Stimulated activated CD4-positive, alpha-beta T cell treated with anti-CD3 and anti-CD28 coated beads, Interleukin-1b, Interleukin-23, amount 100 ng/mL, for 1 hour (primary cell): ENCODE measurements around the gene NSUN4.
"Not testable (repeated sequence)": the region's sequence is repeated elsewhere in the genome, so short reads cannot be mapped to it uniquely, and the experiment has no call there.

ENCODE experiments used
- DNase-seq, 2 donors: peaks; one replicate each; pipeline ENCODE4 v3.0.0-alpha.2; 2020; ENCODE audit warnings: low read depth in 2 of 2

NSUN4 gene

DNA sequence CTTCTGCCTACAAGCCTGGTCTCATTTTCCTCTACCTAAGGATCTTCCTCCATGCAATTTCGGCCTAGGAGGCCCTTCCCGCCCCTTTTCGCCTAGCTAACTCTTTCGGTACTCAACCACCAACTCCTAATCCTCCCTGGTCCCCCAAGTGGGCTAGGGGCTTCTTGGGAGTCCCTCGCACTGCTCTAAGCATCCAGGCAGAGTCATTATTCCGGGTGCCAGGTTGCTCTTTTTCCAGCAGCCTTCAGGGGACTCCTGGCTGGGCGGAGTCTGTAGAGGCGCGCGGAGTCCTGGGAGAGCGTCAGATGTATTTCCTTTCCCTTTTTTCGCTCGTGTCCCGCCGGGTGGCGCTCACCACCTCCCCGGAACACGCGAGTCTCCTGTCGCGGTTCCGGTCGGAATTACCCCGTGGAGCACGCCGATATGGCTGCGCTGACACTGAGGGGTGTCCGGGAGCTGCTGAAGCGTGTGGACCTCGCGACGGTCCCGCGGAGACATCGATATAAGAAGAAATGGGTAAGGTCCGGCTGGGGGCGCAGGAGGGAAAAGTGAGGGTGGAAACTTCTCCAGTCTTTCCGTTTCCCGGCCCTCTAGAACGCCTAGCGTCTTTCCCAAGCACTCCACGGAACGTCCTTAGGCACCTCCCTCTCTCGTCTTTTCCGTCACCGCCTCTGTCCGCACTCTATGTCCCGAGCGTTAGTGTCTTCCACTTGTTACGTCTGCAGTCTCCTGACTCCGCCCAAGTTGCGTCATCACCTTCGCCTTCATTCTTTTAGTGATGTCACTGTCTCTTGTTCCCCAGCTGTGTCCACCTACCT is at the start of gene NSUN4:
TSS of gene NSUN4 (plus strand) at position 404 of the 818 bp plus-strand sequence. CDS start at position 424, 20 bp downstream.
- DNase-seq = peak; percentile 63 to 70

DNA sequence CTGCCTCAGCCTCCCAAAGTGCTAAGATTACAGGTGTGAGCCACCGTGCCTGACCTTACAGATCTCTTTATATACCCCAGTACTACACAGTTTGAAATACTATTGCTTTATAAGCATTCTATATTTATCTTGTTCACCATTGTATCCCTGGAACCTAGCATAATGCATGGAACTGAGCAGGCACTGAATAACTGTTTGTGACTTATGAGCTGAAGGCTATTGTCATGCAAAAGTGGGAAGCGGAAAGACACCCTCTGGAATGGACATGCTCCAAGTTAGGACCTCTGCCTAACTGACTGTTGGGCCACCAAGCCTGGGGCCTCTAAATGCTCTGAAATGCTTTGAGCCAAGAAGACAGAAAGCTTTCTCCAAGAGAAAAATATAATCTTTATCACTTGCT is 45.3 kb upstream of the NSUN4 start:
- no peak for DNase-seq

DNA sequence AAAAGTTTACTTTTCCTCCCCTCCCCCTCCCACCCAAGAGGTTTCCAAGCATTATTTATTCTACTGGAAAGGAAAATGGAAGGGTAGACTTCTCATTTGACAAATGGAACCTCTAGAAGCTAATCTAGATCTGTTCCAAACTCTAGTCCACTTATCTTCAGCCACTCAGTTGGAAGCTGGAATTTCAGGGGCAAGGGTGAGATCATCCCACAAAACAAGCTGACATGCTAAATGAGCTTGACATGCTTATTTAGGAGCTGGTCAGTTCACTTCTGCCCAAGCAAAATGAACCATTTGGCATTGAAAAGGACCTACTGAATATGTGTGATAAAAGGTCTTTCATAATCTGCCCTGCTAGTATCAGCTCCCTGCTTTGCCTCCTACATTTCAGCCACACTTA is 42.2 kb upstream of the NSUN4 start:
- DNase-seq = no peak

DNA sequence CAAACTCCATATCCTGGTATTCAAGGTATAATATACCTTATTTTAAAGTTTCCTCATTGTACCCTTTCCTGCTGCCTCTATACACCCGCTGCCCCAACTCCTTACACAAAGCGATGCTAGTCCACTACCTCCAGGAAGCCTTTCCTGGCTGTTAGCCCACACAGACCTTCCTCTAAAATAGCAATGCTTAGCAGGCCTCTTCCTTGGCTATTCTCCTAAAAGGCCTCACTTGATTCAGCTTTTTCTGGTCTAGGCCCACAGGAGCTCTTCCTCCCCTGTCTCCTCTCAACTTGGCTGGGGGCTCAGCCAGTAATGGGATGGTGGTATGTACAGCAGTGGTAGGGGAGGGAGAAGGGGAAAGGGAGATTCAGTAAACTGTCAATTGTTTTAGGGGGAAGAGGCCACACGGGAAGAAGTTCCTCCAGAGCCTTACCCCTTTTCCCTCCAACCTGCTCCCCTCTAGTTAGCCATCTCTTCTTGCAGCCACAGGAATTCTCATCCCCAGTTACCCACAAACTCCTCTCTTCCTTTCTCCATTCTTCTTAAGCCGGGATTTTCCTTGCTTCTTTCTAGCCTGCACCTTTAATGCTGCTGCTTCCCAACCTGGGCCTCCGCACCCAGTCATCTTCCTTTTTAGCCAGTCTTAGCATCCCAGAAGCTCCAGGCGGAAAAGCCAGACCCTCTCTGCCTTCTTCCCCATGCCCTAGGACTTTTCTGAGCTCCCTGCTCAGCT is 39.8 kb upstream of the NSUN4 start:
- no peak for DNase-seq

DNA sequence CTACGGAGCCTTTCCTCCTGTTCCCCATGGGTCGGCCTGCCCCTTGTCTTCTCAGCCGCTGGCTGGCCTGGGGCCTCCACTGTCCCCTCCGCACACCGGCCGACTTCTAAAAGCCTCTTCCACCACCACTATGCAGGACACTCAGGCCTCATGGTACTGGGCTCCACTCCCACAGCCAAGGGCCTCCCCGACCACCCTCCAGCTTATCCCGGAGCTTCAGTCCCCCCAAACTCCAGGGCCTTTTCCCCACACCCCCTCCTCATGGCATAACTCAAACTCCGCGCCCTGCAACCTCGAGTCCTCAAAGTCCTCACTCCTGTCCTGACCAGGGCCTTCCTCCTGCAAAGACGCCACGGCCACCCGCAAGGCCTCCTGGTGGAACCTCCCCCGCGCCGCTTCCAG is 39.2 kb upstream of the NSUN4 start:
- DNase-seq = no peak

DNA sequence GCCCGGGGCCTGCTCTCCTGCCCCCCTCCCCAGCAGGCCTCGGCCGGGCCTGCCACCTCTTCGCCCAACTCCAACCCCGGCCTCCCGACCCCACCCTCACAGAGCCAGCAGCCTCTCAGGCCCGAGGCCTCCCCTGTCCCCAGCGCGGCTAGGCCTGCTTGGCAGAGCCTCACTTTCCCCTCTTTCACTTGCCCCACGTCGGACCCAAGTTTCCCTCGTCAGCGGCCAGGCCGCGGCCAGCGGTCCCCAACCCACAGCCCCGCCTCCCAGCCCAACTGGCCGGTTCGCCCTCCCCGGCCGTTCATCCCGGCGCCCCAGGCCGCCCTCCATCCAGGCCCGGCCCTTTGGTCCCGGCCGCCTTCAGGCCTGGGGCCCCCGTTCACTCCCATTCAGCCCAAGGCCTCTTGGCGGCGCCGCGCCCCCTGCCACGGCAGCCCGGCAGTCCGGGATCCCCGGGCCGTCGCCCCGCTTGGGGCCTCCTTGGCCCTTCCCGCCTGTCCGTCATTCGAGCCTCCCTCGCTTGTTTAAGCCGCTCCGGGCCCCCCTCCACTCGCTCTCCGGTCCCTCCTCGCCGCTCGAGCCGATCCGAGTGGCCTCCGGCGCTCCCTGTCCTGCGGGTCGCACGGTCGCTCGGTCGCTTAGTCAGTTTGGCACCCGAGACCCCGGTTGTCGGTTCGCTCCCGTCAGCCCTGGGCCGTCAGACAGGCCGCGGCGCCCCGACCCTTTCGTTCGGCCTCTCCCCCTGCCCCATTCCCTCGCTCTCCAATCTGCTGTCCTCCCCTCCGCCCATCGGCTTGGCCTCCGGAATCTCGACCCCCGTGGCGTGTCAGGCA is 38.6 kb upstream of the NSUN4 start:
- peak in 1 of 2 donors; percentile 21 for DNase-seq

DNA sequence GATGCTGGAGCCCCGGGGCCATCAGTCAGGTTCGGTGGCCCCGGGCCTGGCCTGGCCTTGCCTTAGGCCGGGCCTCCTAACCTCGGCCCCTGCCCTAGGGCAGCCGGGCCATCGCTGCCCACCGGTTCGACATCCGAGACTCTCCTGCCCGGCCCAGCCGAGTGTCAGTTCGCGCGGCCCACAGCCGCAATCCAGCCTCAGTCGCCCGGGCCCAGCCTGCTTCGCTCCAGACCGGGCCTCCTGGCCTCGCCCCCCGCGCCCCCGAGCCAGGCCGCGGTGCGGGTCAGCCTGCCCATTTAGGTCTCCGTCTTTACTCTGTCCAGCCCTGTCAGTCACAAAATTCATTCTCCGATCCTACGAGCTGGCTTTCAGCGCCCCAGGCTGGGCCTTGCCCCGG is 38.0 kb upstream of the NSUN4 start:
- DNase-seq = peak in 1 of 2 donors; percentile 21

DNA sequence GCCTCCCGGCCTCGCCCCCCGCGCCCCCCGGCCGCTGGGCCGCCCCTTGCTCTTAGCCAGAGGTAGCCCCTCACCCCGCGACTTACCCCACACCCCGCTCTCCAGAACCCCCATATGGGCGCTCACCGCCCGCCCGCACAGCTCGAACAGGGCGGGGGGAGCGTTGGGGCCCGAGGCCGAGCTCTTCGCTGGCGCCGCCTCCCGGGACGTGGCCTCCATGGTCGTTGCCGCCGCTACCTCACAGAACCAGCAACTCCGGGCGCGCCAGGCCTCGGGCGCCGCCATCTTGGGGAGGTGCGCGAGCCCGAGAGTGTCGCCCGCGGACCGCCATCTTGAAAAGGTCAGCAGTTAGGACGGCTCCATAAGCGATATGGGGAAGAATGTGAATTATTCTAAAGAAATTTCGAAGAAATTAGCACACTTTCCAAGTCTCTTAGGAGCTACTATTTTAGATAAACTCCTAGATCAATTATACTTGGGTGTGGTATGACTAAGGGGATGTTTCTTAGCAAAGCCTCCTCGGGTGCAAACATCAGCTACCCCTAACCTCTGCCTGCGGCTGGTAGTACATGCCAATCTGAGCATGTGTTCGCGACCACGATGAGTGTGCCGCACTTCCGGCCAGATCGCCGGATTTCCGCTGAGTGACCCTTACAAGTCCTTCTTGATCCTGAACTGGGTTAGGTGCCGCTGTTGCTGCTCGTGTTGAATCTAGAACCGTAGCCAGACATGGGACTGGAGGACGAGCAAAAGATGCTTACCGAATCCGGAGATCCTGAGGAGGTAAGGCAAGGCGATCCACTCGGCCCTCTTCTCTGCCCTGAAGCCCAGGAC is 37.4 kb upstream of the NSUN4 start, which contains the start of the genes LRRC41 and UQCRH:
TSS of gene LRRC41 (minus strand) at position 579 of the 834 bp plus-strand sequence. CDS start at position 285, 294 bp downstream.
TSS of gene UQCRH (plus strand) at position 661 of the 834 bp plus-strand sequence. CDS start at position 730, 69 bp downstream.
- peak; percentile 79 to 81 for DNase-seq

DNA sequence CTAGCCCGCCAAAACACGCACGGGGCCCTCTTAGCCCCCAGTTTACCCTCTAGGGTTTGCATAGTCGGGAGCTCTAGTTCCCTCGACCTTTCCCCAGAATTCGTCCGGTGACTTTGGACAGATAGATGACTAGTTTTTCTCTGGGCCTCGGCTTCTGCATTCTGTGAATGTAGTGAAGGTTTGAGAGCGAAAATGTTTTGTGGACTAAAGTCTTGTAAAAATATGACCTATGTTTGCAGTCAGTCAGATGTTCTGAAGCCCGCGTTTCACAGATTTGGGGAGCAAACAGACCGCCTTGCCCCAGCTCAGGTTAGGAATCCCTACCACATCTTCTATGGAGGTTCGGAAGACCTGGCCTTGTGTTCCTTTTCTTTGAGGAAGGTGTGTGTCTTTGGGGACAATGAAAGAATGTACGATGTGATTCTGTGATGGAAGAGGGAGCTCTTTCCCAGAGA is 36.7 kb upstream of the NSUN4 start:
- no peak for DNase-seq

DNA sequence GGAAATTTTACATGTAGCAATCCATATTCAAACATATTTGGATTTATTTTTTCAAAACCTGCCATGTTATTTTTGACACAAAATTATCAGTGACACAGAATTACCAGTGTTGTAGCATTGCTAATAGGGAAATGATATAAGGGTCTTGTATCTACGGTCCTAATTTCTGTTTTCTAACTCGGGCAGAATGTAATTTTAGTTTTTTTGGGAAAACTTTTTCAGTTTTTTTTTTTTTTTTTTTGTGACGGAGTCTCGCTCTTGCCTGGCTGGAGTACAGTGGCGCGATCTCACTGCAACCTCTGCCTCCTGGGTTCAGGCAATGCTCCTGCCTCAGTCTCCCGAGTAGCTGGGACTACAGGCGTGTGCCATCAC is 34.5 kb upstream of the NSUN4 start:
- DNase-seq = no peak

DNA sequence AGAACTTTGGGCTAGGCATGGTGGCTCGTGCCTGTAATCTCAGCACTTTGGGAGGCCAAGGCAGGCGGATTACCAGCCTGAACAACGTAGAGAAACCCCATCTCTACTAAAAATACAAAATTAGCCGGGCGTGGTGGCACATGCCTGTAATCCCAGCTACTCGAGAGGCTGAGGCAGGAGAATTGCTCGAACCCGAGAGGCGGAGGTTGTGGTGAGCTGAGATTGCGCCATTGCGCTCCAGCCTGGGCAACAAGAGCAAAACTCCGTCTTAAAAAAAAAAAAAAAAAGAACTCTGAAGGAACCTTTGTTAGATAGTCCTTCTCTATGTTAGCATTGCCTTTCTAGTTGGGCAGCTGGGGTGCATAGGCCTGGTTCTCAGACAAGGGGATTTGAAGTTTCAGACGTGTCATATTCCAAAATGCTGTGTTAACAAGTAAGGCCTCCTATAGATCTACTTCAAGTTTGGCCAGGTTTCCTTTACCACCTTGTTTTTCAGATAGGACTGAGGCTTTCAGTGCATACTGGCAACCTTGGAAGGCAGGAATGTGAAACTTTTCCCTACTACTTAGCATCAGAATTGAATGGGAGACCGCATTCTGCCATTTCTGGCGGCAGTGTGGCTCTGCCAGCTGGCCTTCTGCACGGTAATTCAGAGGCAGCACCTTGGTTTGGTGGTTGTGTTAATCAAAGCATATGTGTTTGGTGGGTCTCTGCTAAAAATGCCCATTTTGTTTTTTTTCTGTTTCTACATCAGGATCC is 31.0 kb upstream of the NSUN4 start:
- DNase-seq = no peak

DNA sequence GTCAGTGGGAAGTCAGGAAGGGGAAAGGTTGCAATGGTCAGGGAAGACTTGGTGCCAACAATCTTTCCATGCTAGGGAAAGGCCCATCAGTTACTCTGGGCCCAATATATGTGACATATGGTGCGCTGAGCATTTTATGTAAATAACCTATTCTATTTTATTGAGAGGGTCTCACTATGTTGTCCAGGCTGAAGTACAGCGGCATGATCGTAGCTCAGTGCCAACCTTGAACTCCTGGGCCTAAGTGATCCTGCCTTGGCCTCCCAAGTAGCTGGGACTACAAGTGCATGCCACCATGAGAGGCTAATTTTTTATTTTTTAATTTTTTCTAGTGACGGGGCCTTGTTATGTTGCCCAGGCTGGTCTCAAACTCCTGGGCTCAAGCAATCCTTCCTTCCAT is 30.3 kb upstream of the NSUN4 start:
- DNase-seq = no peak

DNA sequence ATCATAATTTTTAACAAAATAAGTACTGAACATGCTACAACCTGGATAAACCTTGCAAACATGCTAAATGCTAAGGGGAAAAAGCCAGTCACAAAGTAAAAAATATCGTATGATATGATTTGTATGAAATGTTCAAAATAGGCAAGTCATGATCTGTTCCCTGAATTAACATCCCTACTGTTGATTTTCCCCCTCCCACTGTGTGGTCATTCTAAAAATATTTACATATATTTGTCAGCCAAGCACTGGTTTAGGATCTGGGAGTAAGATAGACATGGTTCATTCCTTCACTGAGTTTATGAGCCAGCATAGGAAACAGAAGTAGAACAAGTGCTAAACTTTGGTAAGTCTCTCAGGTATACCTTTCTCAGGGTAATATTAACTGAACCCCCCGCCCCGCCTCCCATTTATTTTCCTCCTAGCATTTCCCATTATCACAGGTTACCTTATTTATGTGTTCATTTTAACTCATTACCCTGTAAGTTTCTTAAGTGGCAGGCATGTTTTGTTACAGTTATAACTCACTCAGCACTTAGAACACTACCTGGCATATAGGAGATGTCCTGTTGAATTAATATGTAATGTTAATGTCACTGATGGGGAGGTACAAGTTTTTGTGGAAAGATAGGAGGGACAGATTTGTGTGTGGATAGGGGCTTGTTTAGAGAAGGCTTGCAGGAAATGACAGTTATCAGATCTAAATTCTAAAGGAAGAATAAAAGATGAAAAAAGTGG is 24.8 kb upstream of the NSUN4 start:
- no peak for DNase-seq

DNA sequence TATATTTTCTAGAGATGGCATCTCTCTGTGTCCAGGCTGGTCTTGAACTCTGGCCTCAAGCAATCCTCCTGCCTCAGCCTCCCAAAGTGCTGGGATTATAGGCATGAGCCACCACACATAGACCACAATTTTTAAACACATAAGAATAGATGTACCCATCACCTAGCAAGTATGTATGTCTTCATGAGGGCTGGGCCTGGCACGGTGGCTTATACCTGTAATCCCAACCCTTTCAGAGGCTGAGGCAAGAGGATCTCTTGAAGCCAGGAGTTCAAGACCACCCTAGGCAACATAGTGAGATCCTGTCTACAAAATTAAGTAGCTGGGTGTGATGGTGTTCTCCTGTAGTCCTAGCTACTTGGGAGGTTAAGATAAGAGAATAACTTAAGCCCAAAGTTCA is 23.3 kb upstream of the NSUN4 start:
- no peak for DNase-seq

DNA sequence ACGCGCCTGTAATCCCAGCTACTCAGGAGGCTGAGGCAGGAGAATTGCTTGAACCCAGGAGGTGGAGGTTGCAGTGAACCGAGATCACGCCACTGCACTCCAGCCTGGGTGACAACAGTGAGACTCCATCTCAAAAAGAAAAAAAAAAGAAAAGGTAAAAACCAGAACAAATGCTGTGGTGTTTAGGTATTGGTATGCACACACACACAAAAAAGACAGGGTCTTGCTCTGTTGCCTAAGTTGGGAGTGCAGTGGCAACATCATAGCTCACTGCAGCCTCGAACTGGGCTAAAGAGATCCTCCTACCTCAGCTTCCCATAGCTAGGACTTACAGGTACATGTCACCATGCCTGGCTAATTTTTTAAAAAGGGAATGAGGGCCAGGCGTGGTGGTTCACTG is 21.3 kb upstream of the NSUN4 start:
- DNase-seq = not testable (repeated sequence)

DNA sequence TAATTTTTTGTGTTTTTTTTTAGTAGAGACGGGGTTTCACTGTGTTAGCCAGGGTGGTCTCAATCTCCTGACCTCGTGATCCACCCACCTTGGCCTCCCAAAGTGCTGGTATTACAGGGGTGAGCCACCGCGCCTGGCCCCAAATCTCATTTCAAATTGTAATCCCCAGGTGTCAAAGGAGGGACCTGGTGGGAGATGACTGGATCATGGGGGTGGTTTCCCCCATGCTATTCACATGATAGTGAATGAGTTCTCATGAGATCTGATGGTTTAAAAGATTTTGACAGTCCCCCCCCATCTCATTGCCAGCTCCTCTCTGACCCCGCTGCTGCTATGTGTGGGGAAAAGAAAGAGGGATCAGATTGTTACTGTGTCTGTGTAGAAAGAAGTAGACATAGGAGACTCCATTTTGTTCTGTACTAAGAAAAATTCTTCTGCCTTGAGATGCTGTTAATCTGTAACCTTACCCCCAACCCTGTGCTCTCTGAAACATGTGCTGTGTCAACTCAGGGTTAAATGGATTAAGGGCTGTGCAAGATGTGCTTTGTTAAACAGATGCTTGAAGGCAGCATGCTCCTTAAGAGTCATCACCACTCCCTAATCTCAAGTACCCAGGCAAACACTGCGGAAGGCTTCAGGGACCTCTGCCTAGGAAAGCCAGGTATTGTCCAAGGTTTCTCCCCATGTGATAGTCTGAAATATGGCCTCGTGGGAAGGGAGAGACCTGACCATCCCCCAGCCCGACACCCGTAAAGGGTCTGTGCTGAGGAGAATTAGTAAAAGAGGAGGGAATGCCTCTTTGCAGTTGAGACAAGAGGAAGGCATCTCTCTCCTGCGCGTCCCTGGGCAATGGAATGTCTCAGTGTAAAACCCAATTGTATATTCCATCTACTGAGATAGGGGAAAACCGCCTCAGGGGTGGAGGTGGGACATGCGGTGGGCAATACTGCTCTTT is 20.4 kb upstream of the NSUN4 start:
- not testable (repeated sequence) for DNase-seq

DNA sequence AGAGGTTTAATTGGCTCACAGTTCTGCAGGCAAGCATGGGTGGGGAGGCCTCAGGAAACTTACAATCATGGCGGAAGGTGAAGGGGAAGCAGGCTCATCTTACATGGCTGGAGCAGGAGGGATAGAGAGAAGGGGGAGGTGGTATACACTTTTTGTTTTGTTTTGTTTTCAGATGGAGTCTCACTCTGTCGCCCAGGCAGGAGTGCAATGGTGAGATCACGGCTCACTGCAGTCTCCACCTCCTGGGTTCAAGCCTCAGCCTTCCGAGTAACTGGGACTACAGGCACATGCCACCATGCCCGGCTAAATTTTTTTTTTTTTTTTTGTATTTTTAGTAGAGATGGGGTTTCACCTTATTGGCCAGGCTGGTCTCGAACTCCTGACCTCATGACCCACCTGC is 18.4 kb upstream of the NSUN4 start:
- DNase-seq = not testable (repeated sequence)
